Stimulated activated naive B cell treated with anti-CD40 and anti-IgM and Interleukin-4, amounts not matched to agents 10 μg/mL and 1 μg/mL and 100 μg/mL, for 72 hours (primary cell): ENCODE results near the gene CYP2E1.
"Not testable (repeated sequence)": the region's sequence is repeated elsewhere in the genome, so short reads cannot be mapped to it uniquely, and the experiment has no call there.

Experiments
- ATAC-seq, 2 donors: fragments of 150-1000 bp; cut with Tn5 transposase; replicated peaks; 2 replicates each; pipeline ENCODE4 v1.10.0; 2021; ENCODE audit warnings: moderate library complexity in 1 of 2
- DNase-seq: peaks from one replicate; pipeline ENCODE4 v3.0.0; 2021
- H3K27ac Mint-ChIP-seq: one replicate; pipeline ENCODE4 v1.8.0; 2022; ENCODE audit warnings: mild to moderate bottlenecking, mixed read lengths
- H3K27me3 Mint-ChIP-seq, 2 donors: one replicate each; pipeline ENCODE4 v1.8.0; 2022; ENCODE audit warnings: mixed read lengths in 2 of 2
- H3K36me3 Mint-ChIP-seq, 2 donors: one replicate each; pipeline ENCODE4 v1.8.0; 2022; ENCODE audit warnings: mixed read lengths in 2 of 2, mild to moderate bottlenecking in 1 of 2
- H3K4me1 Mint-ChIP-seq, 2 donors: one replicate each; pipeline ENCODE4 v1.8.0; 2022; ENCODE audit warnings: mixed read lengths in 2 of 2, mild to moderate bottlenecking in 1 of 2
- H3K4me3 Mint-ChIP-seq, 2 donors: one replicate each; pipeline ENCODE4 v1.8.0; 2022; ENCODE audit warnings: mild to moderate bottlenecking in 2 of 2, mixed read lengths in 2 of 2, moderate library complexity in 1 of 2
- H3K9me3 Mint-ChIP-seq, 2 donors: one replicate each; pipeline ENCODE4 v1.8.0; 2022; ENCODE audit warnings: mixed read lengths in 2 of 2, mild to moderate bottlenecking in 1 of 2

CYP2E1 gene

GRCh38 chr10:133526957-133527588 is at the start of gene CYP2E1:
Gene CYP2E1 (plus strand): TSS chr10:133527363. CDS start chr10:133527396, 33 bp downstream.
- ATAC-seq (no peak), DNase-seq (no peak)
- Mint-ChIP-seq H3K27me3 (peaks cover 62 to 80% of the 10 kb centered on the region in 2 donors), H3K27ac (no peak within 1 kb of the TSS), H3K4me3 (peak within 1 kb of the TSS in 1 of 2 donors; percentile 39), H3K36me3 (no peaks in the 10 kb centered on the region), H3K9me3 (peaks cover 0 to 6% of the 10 kb centered on the region in 2 donors), H3K4me1 (peaks cover 17 to 22% of the 10 kb centered on the region in 2 donors)

DNA sequence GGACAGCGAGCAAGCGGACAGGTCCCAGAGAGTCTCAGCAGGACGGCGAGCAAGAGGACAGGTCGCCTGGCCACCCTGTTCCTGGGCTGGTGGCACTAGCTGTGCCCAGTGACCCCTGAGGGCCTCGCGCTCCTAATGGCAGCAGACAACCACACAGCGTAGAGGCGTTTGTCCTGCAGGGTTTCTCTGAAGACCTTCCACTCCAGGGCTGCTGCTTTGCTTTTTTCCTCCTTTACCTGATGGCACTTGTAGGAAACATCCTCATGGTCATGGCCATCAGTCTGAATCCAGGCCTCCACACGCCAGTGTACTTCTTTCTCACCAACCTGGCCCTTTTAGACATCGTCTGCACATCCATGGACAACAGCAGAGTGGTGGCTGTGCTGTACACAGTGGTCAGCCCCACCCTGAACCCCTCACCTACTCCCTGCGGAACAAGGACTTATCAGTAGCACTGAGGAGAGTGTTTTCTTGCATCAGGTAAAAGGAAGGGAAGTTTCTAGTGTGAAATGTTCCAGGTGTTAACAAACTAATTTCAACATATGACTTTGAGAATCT is 46.0 kb upstream of the CYP2E1 start:
- no peak for ATAC-seq
- Mint-ChIP-seq H3K4me3 (no peak overlapping the region), H3K4me1 (no peaks in the 10 kb centered on the region), H3K27ac (no peak overlapping the region), H3K36me3 (peaks cover 5 to 18% of the 10 kb centered on the region in 2 donors), H3K9me3 (peaks cover 24 to 26% of the 10 kb centered on the region in 2 donors), H3K27me3 (peaks cover 8% of the 10 kb centered on the region in 2 donors)
- DNase-seq: no peak

- Mint-ChIP-seq H3K27me3 (peaks cover 11 to 13% of the 10 kb centered on the region in 2 donors), H3K4me1 (no peaks in the 10 kb centered on the region), H3K4me3 (no peak overlapping the region), H3K9me3 (peaks cover 28 to 31% of the 10 kb centered on the region in 2 donors), H3K27ac (no peak overlapping the region), H3K36me3 (peaks cover 8 to 21% of the 10 kb centered on the region in 2 donors)
- no peak for ATAC-seq
- no peak for DNase-seq
Observed at GRCh38 chr10:133481657-133482056, 45.5 kb upstream of the CYP2E1 start.

DNA sequence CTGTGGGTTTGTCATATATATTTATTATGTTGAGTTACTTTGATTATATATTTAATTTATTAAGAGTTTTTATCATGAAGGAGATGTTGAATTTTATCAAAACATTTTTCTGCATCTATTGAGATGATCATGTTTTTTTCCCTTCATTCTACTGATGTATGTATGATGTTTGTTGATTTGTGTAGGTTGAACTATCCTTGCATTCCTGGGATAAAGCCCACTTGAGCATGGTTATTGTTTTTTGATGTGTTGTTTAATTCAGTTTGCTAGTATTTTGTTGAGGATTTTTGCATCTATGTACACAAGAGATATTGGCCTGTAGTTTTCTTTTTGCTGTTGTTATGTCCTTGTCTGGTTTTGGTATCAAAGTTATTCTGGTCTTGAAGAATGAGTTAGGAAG is 42.3 kb upstream of the CYP2E1 start:
- Mint-ChIP-seq H3K4me1 (peaks cover 8% of the 10 kb centered on the region in 2 donors), H3K27me3 (peaks cover 15 to 18% of the 10 kb centered on the region in 2 donors), H3K36me3 (peaks cover 12 to 30% of the 10 kb centered on the region in 2 donors), H3K9me3 (peaks cover 36 to 37% of the 10 kb centered on the region in 2 donors), H3K4me3 (no peak overlapping the region), H3K27ac (no peak overlapping the region)
- ATAC-seq: no peak
- DNase-seq: no peak

DNA sequence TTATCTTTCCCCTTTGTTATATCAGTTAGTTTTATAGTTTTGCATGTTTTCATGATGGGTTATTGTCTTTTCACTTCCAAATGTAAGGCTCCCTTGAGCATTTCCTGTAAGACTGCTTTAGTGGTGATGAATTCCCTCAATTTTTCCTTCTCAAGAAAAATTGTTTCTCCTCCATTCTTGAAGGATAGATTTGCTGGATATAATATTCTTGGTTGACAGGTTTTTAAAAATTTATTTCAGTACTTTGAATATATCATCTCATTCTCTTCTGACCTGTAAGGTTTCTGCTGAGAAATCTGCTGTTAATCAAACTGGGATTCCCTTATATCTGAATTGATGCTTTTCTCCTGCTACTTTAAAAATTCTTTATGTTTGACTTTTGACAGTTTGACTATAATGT is 40.1 kb upstream of the CYP2E1 start:
- H3K27ac Mint-ChIP-seq: no peak overlapping the region
- DNase-seq: no peak
- H3K4me3 Mint-ChIP-seq: no peak overlapping the region
- H3K36me3 Mint-ChIP-seq: peaks cover 12 to 33% of the 10 kb centered on the region in 2 donors
- peaks cover 15 to 18% of the 10 kb centered on the region in 2 donors for H3K27me3 Mint-ChIP-seq
- no peak for ATAC-seq
- H3K4me1 Mint-ChIP-seq: peaks cover 15 to 16% of the 10 kb centered on the region in 2 donors
- peaks cover 36 to 37% of the 10 kb centered on the region in 2 donors for H3K9me3 Mint-ChIP-seq

DNA sequence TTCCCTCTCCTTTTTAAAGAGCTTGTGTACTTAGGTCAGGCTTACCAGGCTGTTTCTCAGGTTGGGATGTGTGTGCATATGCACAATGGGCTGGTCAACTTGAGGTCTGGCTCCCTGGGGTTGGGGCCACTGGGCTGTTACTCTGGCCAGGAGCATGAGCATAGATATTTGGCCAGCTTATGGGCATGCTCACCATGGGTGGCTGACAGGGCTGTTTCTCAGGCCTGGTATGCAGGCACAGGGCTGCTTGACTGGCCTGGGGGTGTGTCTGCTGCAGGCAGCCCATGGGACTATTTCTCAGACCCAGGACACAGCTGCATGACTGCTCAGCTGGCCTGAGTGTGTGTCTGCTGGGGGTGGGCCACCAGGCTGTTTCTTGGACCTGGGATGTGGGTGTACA is 38.8 kb upstream of the CYP2E1 start:
- H3K4me1 Mint-ChIP-seq: peaks cover 15 to 16% of the 10 kb centered on the region in 2 donors
- peaks cover 10 to 11% of the 10 kb centered on the region in 2 donors for H3K27me3 Mint-ChIP-seq
- DNase-seq: no peak
- peaks cover 11 to 30% of the 10 kb centered on the region in 2 donors for H3K36me3 Mint-ChIP-seq
- no peak overlapping the region for H3K27ac Mint-ChIP-seq
- peaks cover 25 to 29% of the 10 kb centered on the region in 2 donors for H3K9me3 Mint-ChIP-seq
- H3K4me3 Mint-ChIP-seq: no peak overlapping the region
- no peak for ATAC-seq

GRCh38 chr10:133489816-133490588 is 37.2 kb upstream of the CYP2E1 start:
- peak; percentile 90 to 92 for ATAC-seq
- Mint-ChIP-seq H3K27me3 (peaks cover 10 to 11% of the 10 kb centered on the region in 2 donors), H3K4me3 (peak overlapping the region; percentile 4 to 8)

GRCh38 chr10:133493562-133493961 is 33.6 kb upstream of the CYP2E1 start:
- ATAC-seq, DNase-seq, H3K27me3 Mint-ChIP-seq, H3K27ac Mint-ChIP-seq, H3K4me3 Mint-ChIP-seq, H3K9me3 Mint-ChIP-seq: not testable (repeated sequence)
- H3K36me3 Mint-ChIP-seq: peaks cover 9 to 22% of the 10 kb centered on the region in 2 donors
- peaks cover 16 to 19% of the 10 kb centered on the region in 2 donors for H3K4me1 Mint-ChIP-seq

More at GRCh38 chr10:133489816-133490588, 37.2 kb upstream of the CYP2E1 start:
- Mint-ChIP-seq H3K4me1 (peaks cover 16 to 19% of the 10 kb centered on the region in 2 donors), H3K36me3 (peaks cover 11 to 30% of the 10 kb centered on the region in 2 donors), H3K27ac (peak overlapping the region; percentile 81), H3K9me3 (peaks cover 19 to 22% of the 10 kb centered on the region in 2 donors)
- peak; percentile 63 for DNase-seq

DNA sequence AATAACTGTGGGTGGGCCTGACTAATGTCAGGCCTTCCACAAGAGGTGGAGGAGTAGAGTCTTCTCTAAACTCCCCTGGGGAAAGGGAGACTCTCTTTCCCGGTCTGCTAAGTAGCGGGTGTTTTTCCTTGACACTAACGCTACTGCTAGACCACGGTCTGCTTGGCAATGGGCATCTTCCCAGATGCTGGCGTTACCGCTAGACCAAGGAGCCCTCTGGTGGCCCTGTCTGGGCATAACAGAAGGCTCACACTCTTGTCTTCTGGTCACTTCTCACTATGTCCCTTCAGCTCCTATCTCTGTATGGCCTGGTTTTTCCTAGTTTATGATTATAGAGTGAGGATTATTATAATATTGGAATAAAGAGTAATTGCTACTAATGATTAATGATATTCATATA is 29.8 kb upstream of the CYP2E1 start:
- H3K4me1 Mint-ChIP-seq, DNase-seq, ATAC-seq, H3K4me3 Mint-ChIP-seq, H3K27me3 Mint-ChIP-seq, H3K27ac Mint-ChIP-seq: not testable (repeated sequence)
- peaks cover 9 to 11% of the 10 kb centered on the region in 2 donors for H3K9me3 Mint-ChIP-seq
- peaks cover 15 to 21% of the 10 kb centered on the region in 2 donors for H3K36me3 Mint-ChIP-seq

- Mint-ChIP-seq H3K9me3 (peaks cover 6 to 11% of the 10 kb centered on the region in 2 donors), H3K36me3 (peaks cover 13 to 17% of the 10 kb centered on the region in 2 donors)
- not testable (repeated sequence) for H3K27ac Mint-ChIP-seq, ATAC-seq, H3K27me3 Mint-ChIP-seq, DNase-seq, H3K4me1 Mint-ChIP-seq, H3K4me3 Mint-ChIP-seq
Observed at GRCh38 chr10:133499176-133499575, 28.0 kb upstream of the CYP2E1 start.

DNA sequence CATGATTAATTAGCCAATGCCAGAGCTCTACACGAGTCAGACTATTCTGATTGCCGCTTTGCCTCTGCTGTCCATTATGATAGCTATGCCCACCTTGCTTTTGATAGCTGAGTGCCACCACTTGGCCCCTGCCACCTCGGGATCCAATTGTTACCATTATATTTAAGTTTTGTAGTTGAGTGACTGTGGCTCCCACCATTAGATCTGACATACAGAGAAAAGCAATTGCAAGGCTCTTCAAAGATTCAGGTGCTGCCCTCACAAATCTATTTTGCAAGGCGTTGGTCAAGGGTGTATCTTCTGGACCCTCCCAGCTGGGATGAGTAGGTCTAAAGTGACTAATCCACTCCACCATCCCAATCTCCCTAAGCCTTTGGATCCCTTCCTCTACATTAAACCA is 26.3 kb upstream of the CYP2E1 start:
- H3K27me3 Mint-ChIP-seq, H3K4me1 Mint-ChIP-seq, H3K4me3 Mint-ChIP-seq, H3K27ac Mint-ChIP-seq, ATAC-seq, DNase-seq: not testable (repeated sequence)
- H3K36me3 Mint-ChIP-seq: peaks cover 13 to 17% of the 10 kb centered on the region in 2 donors
- peaks cover 6 to 11% of the 10 kb centered on the region in 2 donors for H3K9me3 Mint-ChIP-seq

GRCh38 chr10:133509700-133510099 is 17.5 kb upstream of the CYP2E1 start:
- peaks cover 5 to 12% of the 10 kb centered on the region in 2 donors for H3K36me3 Mint-ChIP-seq
- H3K27me3 Mint-ChIP-seq: peaks cover 19 to 47% of the 10 kb centered on the region in 2 donors
- H3K4me1 Mint-ChIP-seq: no peaks in the 10 kb centered on the region
- DNase-seq: no peak
- H3K27ac Mint-ChIP-seq: no peak overlapping the region
- peaks cover 8% of the 10 kb centered on the region in 2 donors for H3K9me3 Mint-ChIP-seq
- ATAC-seq: no peak
- H3K4me3 Mint-ChIP-seq: no peak overlapping the region

- peaks cover 23 to 47% of the 10 kb centered on the region in 2 donors for H3K27me3 Mint-ChIP-seq
- H3K4me3 Mint-ChIP-seq: no peak overlapping the region
- DNase-seq (no peak), ATAC-seq (no peak)
- H3K27ac Mint-ChIP-seq: no peak overlapping the region
- H3K36me3 Mint-ChIP-seq: peaks cover 5 to 12% of the 10 kb centered on the region in 2 donors
- H3K4me1 Mint-ChIP-seq: no peaks in the 10 kb centered on the region
- peaks cover 8% of the 10 kb centered on the region in 2 donors for H3K9me3 Mint-ChIP-seq
Observed at GRCh38 chr10:133511408-133511807, 15.8 kb upstream of the CYP2E1 start.

DNA sequence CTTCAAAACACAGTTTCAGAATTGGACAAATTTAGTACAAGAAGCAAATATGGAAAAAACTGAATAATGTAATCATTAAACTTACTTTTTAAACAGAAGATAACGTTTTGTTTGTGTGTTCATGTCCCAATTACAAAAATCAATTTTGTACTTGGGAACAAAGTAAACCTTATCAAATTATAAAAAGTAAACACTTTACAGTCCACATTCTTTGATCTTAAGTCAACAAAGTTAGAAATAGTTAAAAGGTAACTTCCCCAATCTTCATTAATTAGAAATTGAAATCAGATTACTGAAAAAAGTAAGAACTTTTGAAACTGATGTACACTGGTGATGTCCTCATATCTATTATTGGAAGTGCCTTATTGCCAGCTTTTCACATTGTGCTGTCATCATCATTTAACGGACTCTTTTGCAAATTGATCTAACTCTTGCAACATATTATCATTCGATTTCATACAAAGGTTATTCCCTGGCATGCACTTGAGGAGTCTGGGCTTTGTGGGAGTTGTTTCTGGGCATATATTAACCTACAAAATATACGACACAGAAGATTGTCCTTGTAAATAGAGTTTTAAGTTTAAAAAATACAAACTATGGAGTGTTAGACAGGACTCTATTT is 15.1 kb upstream of the CYP2E1 start:
- DNase-seq (no peak), ATAC-seq (no peak)
- Mint-ChIP-seq H3K36me3 (peaks cover 7 to 12% of the 10 kb centered on the region in 2 donors), H3K27me3 (peaks cover 23 to 53% of the 10 kb centered on the region in 2 donors), H3K4me3 (no peak overlapping the region), H3K9me3 (peaks cover 8% of the 10 kb centered on the region in 2 donors), H3K4me1 (no peaks in the 10 kb centered on the region), H3K27ac (no peak overlapping the region)
